Liver (tissue), 9 donors: ENCODE measurements around the gene LRRN1. TPM values are rescaled to one million over a fixed set of nuclear protein-coding genes. Genes with fewer than 3 reads are reported as not detected.

ENCODE experiments used
- DNase-seq: peaks from one replicate; pipeline ENCODE4 v3.0.0-alpha.2; 2017; ENCODE audit warnings: low spot score
- H3K27ac ChIP-seq, 2 donors: one replicate each; pipeline ENCODE4 v1.7.0; 2013; ENCODE audit warnings: inconsistent platforms in 2 of 2, low read length in 2 of 2, control low read depth in 1 of 2, low read depth in 1 of 2, mild to moderate bottlenecking in 1 of 2
- H3K27me3 ChIP-seq, 4 donors: one replicate each; pipeline versions ENCODE4 v1.6.1 to v1.7.0; 2013; ENCODE audit warnings: low read length in 3 of 4, inconsistent platforms in 1 of 4, mild to moderate bottlenecking in 1 of 4, moderate library complexity in 1 of 4; ENCODE audit not compliant: control insufficient read depth in 4 of 4, insufficient read depth in 4 of 4
- H3K36me3 ChIP-seq, 4 donors: one replicate each; pipeline versions ENCODE4 v1.6.1 to v1.7.0; 2013; ENCODE audit warnings: low read length in 3 of 4, mild to moderate bottlenecking in 3 of 4, low read depth in 1 of 4, moderate library complexity in 1 of 4; ENCODE audit not compliant: control insufficient read depth in 4 of 4, insufficient read depth in 3 of 4
- H3K4me1 ChIP-seq, 4 donors: one replicate each; pipeline versions ENCODE4 v1.6.1 to v1.7.0; 2013; ENCODE audit warnings: low read length in 3 of 4, mild to moderate bottlenecking in 3 of 4, moderate library complexity in 1 of 4; ENCODE audit not compliant: control insufficient read depth in 4 of 4, insufficient read depth in 4 of 4
- H3K4me3 ChIP-seq, 3 donors: one replicate each; pipeline versions ENCODE4 v1.6.1 to v1.7.0; 2013; ENCODE audit warnings: low read length in 3 of 3, control low read depth in 1 of 3, low read depth in 1 of 3, mild to moderate bottlenecking in 1 of 3
- H3K9ac ChIP-seq, 2 donors: one replicate each; pipeline ENCODE4 v1.7.0; 2013; ENCODE audit warnings: low read length in 2 of 2, mild to moderate bottlenecking in 2 of 2, moderate library complexity in 2 of 2, control low read depth in 1 of 2, low read depth in 1 of 2
- H3K9me3 ChIP-seq, 4 donors: one replicate each; pipeline versions ENCODE4 v1.6.1 to v1.7.0; 2013; ENCODE audit warnings: low read length in 3 of 4; ENCODE audit not compliant: control insufficient read depth in 4 of 4
- ATF3 ChIP-seq: IDR thresholded peaks from 2 replicates; pipeline ENCODE4 v1.6.1; 2016; ENCODE audit warnings: antibody characterized with exemption
- CTCF ChIP-seq: fragments of 150-350 bp; IDR thresholded peaks from 2 replicates; pipeline ENCODE4 v1.5.1; 2017; ENCODE audit warnings: improper control_type of control experiment, low read depth, low read length; ENCODE audit not compliant: missing input control
- EGR1 ChIP-seq, 2 donors: IDR thresholded peaks; 2 replicates each; pipeline ENCODE4 v1.6.1; 2016 to 2018; ENCODE audit warnings: antibody characterized with exemption in 2 of 2, low read depth in 2 of 2
- FOXA1 ChIP-seq: IDR thresholded peaks from 2 replicates; pipeline ENCODE4 v1.6.1; 2016; ENCODE audit warnings: antibody characterized with exemption
- FOXA2 ChIP-seq: IDR thresholded peaks from 2 replicates; pipeline ENCODE4 v1.6.1; 2016; ENCODE audit warnings: antibody characterized with exemption
- GABPA ChIP-seq, 2 donors: IDR thresholded peaks in 1 of 2; conservative IDR thresholded peaks in 1 of 2; 2 replicates each; pipeline ENCODE4 v1.6.1; 2016; ENCODE audit warnings: antibody characterized with exemption in 2 of 2, mild to moderate bottlenecking in 1 of 2, moderate library complexity in 1 of 2
- HNF4A ChIP-seq, 2 donors: conservative IDR thresholded peaks; 2 replicates each; pipeline ENCODE4 v1.6.1; 2016; ENCODE audit warnings: antibody characterized with exemption in 2 of 2, mild to moderate bottlenecking in 2 of 2
- HNF4G ChIP-seq: IDR thresholded peaks from 2 replicates; pipeline ENCODE4 v1.6.1; 2016; ENCODE audit warnings: antibody characterized with exemption
- JUND ChIP-seq, 2 donors: IDR thresholded peaks; 2 replicates each; pipeline ENCODE4 v1.6.1; 2016; ENCODE audit warnings: antibody characterized with exemption in 2 of 2
- MAX ChIP-seq: IDR thresholded peaks from 2 replicates; pipeline ENCODE4 v1.6.1; 2016; ENCODE audit warnings: antibody characterized with exemption
- NR2F2 ChIP-seq: IDR thresholded peaks from 2 replicates; pipeline ENCODE4 v1.6.1; 2016; ENCODE audit warnings: antibody characterized with exemption
- RAD21 ChIP-seq, 2 donors: IDR thresholded peaks; 2 replicates each; pipeline ENCODE4 v1.6.1; 2016; ENCODE audit warnings: antibody characterized with exemption in 2 of 2, mild to moderate bottlenecking in 2 of 2
- REST ChIP-seq: IDR thresholded peaks from 2 replicates; pipeline ENCODE4 v1.6.1; 2016; ENCODE audit warnings: antibody characterized with exemption, mild to moderate bottlenecking
- RXRA ChIP-seq, 2 donors: IDR thresholded peaks; 2 replicates each; pipeline ENCODE4 v1.6.1; 2017 to 2018; ENCODE audit warnings: antibody characterized with exemption in 2 of 2, mild to moderate bottlenecking in 1 of 2
- SP1 ChIP-seq: IDR thresholded peaks from 2 replicates; pipeline ENCODE4 v1.6.1; 2018; ENCODE audit warnings: antibody characterized with exemption, mild to moderate bottlenecking
- TAF1 ChIP-seq: conservative IDR thresholded peaks from 2 replicates; pipeline ENCODE4 v1.6.1; 2016; ENCODE audit warnings: antibody characterized with exemption, mild to moderate bottlenecking
- YY1 ChIP-seq: IDR thresholded peaks from 2 replicates; pipeline ENCODE4 v1.6.1; 2016; ENCODE audit warnings: antibody characterized with exemption, mild to moderate bottlenecking
- ZBTB33 ChIP-seq: IDR thresholded peaks from 2 replicates; pipeline ENCODE4 v1.6.1; 2016; ENCODE audit warnings: antibody characterized with exemption
- WGBS: extraction: QIAGEN DNeasy Blood & Tissue Kit; methylation state at CpG from one replicate; pipeline ENCODE4 v1.1.7; 2013; 5-methylcytosine and 5-hydroxymethylcytosine counted together
- polyA plus RNA-seq, 2 donors: library from polyadenylated mRNA; stranded (reverse) in 1 of 2; unstranded in 1 of 2; fragments of 200-250 nt in 1 of 2; fragments of >200 nt in 1 of 2; fragmentation: Nextera tagmentation in 1 of 2; extraction: Ambion mirVana in 1 of 2; gene quantifications; one replicate each; pipeline versions ENCODE4 v1.2.1 to v1.2.3, GENCODE V29; 2013 to 2015
- total RNA-seq, 2 donors: library from RNA; depleted of rRNA; stranded (reverse); fragments of >200 nt; gene quantifications; one replicate each; pipeline ENCODE4 v1.2.3, GENCODE V29; 2014
- donor health status: healthy.
- donor health status: healthy.
- donor health status: healthy.
- donor health status: healthy.
- donor health status: healthy.

The LRRN1 gene
- total and polyA plus RNA-seq, 4 donors = 0.14 to 0.59 (median 0.27) TPM

- no peak for DNase-seq
- Histone ChIP-seq H3K9me3 (no peaks in the 10 kb centered on the region), H3K9ac (no peak overlapping the region), H3K27ac (no peak overlapping the region), H3K4me1 (peaks cover 15 to 28% (median 24%) of the 10 kb centered on the region in 4 donors), H3K4me3 (no peak overlapping the region), H3K36me3 (no peaks in the 10 kb centered on the region), H3K27me3 (peaks cover 0 to 4% (median 1%) of the 10 kb centered on the region in 4 donors)
- WGBS = 80% methylated on average over 4 of the region's 4 CpGs
- TF ChIP-seq RAD21 (IDR thresholded peaks at IDR 0.05) (no peak), CTCF (no peak), ATF3 (no peak), JUND (IDR thresholded peaks at IDR 0.05) (no peak), FOXA1 (no peak), ZBTB33 (no peak), REST (no peak), YY1 (no peak), HNF4G (no peak), FOXA2 (no peak), RXRA (IDR thresholded peaks at IDR 0.05) (no peak), MAX (no peak), EGR1 (IDR thresholded peaks at IDR 0.05; ENCODE audit: low read depth in 2 of 2) (no peak)
Observed at GRCh38 chr3:3801494-3801841, 2.2 kb downstream of the LRRN1 start.

GRCh38 chr3:3802046-3802445 lies 2.8 kb downstream of the LRRN1 start:
- WGBS = 79% methylated on average over 13 of the region's 13 CpGs
- no peak for TF ChIP-seq EGR1 (IDR thresholded peaks at IDR 0.05; ENCODE audit: low read depth in 2 of 2)
- TF ChIP-seq REST = no peak
- no peak for TF ChIP-seq YY1
- TF ChIP-seq FOXA1 = no peak
- TF ChIP-seq HNF4A (conservative IDR thresholded peaks at IDR 0.05) = no peak
- no peak for TF ChIP-seq NR2F2
- TF ChIP-seq ATF3 = no peak
- no peak for TF ChIP-seq MAX
- TF ChIP-seq RXRA (IDR thresholded peaks at IDR 0.05) = no peak
- TF ChIP-seq FOXA2 = no peak
- TF ChIP-seq SP1 = no peak
- no peak for TF ChIP-seq GABPA (IDR thresholded peaks at IDR 0.05 in 1 of 2, conservative IDR thresholded peaks at IDR 0.05 in 1 of 2)
- TF ChIP-seq HNF4G = no peak
- no peak for TF ChIP-seq TAF1

More at GRCh38 chr3:3802046-3802445, 2.8 kb downstream of the LRRN1 start:
- Histone ChIP-seq H3K4me1 (peaks cover 15 to 28% (median 24%) of the 10 kb centered on the region in 4 donors), H3K36me3 (no peaks in the 10 kb centered on the region), H3K4me3 (no peak overlapping the region), H3K9ac (no peak overlapping the region), H3K9me3 (no peaks in the 10 kb centered on the region), H3K27ac (no peak overlapping the region), H3K27me3 (peaks cover 0 to 4% (median 1%) of the 10 kb centered on the region in 4 donors)
- no peak for DNase-seq
